Cardiac muscle cell (in vitro differentiated cells and primary cell): ENCODE measurements around the gene FOXN3. TPM values are rescaled to one million over a fixed set of nuclear protein-coding genes. Genes with fewer than 3 reads are reported as not detected.

Experiments used
- DNase-seq, 2 donors: peaks; one replicate each; pipeline versions ENCODE4 v3.0.0 to v3.0.0-alpha.2; 2010 to 2017; ENCODE audit warnings: low read depth in 1 of 2, low spot score in 1 of 2
- H3K27ac ChIP-seq: fragments of 200-600 bp; sonication (generic); 2 replicates; pipeline ENCODE4 v1.5.1; 2016
- H3K27me3 ChIP-seq: fragments of 200-600 bp; sonication (generic); 2 replicates; pipeline ENCODE4 v1.6.0; 2016; ENCODE audit warnings: control low read depth
- H3K36me3 ChIP-seq: fragments of 200-600 bp; sonication (generic); 2 replicates; pipeline ENCODE4 v1.5.1; 2016; ENCODE audit warnings: control low read depth
- H3K4me1 ChIP-seq: fragments of 200-600 bp; sonication (generic); 2 replicates; pipeline ENCODE4 v1.8.1; 2017; ENCODE audit warnings: low read depth, mild to moderate bottlenecking, mixed run types
- H3K4me3 ChIP-seq: fragments of 200-600 bp; sonication (generic); 2 replicates; pipeline ENCODE4 v1.5.1; 2016; ENCODE audit warnings: mild to moderate bottlenecking
- H3K9me3 ChIP-seq: fragments of 200-600 bp; sonication (generic); 2 replicates; pipeline ENCODE4 v1.5.1; 2017; ENCODE audit warnings: low read depth, mild to moderate bottlenecking, control low read depth
- CTCF ChIP-seq: IDR thresholded peaks from 2 replicates; pipeline ENCODE4 v1.5.1; 2012; ENCODE audit warnings: low read depth, mild to moderate bottlenecking, low read length
- polyA plus RNA-seq: library from polyadenylated mRNA; unstranded; fragments of >200 nt; fragmentation: Nextera tagmentation; extraction: Ambion mirVana; gene quantifications from 2 replicates; pipeline ENCODE4 v1.2.1, GENCODE V29; 2016
- total RNA-seq: library from RNA; depleted of rRNA; stranded (reverse); fragments of >200 nt; gene quantifications from 2 replicates; pipeline ENCODE4 v1.2.3, GENCODE V29; 2016

The FOXN3 gene
- total and polyA plus RNA-seq, 2 experiments from 2014 or later, result 43.8 to 74.8 TPM

GRCh38 chr14:89342049-89342448 is 75.0 kb downstream of the FOXN3 start:
- Histone ChIP-seq H3K36me3 (no peaks in the 10 kb centered on the region), H3K27ac (no peak overlapping the region), H3K4me3 (no peak overlapping the region), H3K4me1 (peaks cover 9% of the 10 kb centered on the region), H3K27me3 (no peaks in the 10 kb centered on the region), H3K9me3 (no peaks in the 10 kb centered on the region)
- no peak for DNase-seq
- no peak for TF ChIP-seq CTCF

DNA sequence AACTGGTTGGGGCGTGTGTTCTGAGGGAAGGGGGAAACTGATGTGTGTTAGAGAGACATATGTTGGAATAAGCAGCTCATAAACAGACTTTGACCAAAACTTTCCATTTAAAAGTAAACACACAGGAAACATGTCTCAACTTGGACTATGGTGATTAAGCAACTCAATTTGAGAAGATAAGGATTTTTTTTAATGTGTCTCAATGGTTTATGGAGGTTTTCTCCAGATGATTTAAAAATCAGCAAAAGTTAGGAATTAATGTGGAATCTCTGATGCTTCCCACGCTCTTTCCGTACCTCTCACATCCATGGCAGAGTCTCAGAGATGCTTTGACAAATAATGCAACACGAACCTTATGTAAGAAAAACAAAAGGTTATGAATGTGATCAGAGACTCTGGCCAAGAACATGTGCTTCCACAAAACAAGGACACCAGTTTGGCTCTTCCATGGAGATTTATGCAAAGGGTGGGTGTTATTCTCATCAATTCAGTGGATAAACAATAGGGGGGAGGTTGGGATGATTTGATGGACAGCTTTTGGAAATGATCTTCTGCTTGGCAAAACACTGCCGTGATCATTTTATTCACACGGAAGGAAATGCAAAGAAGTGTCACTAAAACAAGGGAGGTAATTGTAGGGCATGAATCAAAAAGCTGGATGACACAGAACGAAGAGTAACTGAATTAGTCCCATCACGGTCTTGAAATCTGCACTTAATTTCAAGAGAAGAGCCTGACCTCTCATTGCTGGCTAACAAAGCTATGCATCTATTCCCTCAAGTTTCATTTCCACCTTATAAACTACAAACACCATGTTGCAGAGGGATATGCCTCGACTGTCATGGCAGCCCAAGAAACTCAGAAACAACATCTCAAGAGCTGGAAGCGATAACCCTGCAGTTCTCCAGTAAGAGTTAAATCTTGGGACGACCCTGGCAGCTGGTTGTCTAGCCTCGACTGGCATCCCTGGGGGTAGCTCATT is 76.5 kb downstream of the FOXN3 start:
- DNase-seq, result peak in 1 of 2 donors; percentile 71
- no peak for TF ChIP-seq CTCF
- Histone ChIP-seq H3K27me3 (no peaks in the 10 kb centered on the region), H3K36me3 (no peaks in the 10 kb centered on the region), H3K4me1 (peaks cover 9% of the 10 kb centered on the region), H3K9me3 (no peaks in the 10 kb centered on the region), H3K27ac (no peak overlapping the region), H3K4me3 (no peak overlapping the region)

DNA sequence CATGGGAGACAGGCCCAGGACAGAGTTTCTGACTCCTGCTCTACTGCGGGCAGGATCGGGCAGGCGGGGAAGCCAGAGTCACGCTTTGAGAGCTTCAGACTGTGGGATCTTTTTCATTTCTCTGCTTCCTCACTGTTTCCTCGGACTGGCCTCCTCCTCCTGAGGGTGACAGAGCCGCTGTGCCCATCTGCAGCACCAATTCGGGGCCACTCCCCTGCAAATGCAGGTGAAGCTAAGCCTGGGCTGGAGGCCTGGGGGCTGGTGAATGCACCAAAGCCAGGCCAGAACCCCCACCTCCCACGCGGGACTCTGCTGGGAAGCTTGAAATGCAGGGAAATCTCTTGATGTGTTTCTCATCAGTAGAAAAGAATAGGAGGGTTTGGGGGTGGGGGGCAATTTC is 77.5 kb downstream of the FOXN3 start:
- H3K4me1 ChIP-seq, result peaks cover 9% of the 10 kb centered on the region
- H3K27ac ChIP-seq, result no peak overlapping the region
- no peak for TF ChIP-seq CTCF

DNA sequence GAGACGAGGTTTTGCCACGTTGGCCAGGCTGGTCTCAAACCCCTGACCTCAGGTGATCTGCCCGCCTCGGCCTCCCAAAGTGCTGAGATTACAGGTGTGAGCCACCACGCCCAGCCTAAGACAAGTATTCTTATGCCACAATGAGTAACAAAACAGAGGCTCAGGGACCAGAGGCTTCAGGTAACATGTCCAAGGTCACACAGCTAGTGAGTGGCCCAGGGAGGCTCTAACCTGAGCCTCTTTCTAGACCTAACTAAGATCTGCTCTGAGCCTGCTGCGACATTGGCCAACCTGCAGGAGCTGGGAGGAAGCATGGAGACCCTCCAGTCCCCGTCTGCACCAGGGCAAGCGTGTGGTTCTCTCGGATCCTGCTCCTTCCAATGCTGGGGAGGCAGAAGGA is 77.9 kb downstream of the FOXN3 start:
- DNase-seq, result no peak
- Histone ChIP-seq H3K27ac (no peak overlapping the region), H3K27me3 (no peaks in the 10 kb centered on the region), H3K36me3 (no peaks in the 10 kb centered on the region), H3K4me3 (no peak overlapping the region), H3K4me1 (peaks cover 9% of the 10 kb centered on the region), H3K9me3 (no peaks in the 10 kb centered on the region)
- TF ChIP-seq CTCF, result no peak

More for the DNA sequence above, 77.5 kb downstream of the FOXN3 start:
- no peak for DNase-seq
- H3K9me3 ChIP-seq, result no peaks in the 10 kb centered on the region
- H3K27me3 ChIP-seq, result no peaks in the 10 kb centered on the region
- no peak overlapping the region for H3K4me3 ChIP-seq
- no peaks in the 10 kb centered on the region for H3K36me3 ChIP-seq

DNA sequence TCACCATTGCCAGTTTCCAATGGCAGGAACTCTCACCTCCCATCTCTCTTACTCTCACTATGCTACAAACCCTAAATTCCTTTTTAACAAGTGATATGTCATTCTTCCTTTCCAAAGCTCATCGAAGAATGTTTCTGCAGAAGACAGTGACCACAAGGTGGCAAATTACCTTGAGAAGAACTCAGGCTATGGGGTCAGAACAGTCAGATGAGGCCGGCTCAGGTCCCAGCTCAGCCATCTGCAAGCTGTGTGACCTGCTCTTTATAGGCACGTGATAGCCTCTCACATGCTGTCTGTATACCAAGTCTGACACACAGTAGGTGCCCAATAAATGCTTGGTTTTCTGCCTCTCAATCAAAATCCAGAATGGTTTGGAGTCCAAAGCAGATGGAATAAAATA is 80.7 kb downstream of the FOXN3 start:
- Histone ChIP-seq H3K36me3 (no peaks in the 10 kb centered on the region), H3K27ac (no peak overlapping the region), H3K4me3 (no peak overlapping the region), H3K4me1 (no peaks in the 10 kb centered on the region), H3K9me3 (no peaks in the 10 kb centered on the region), H3K27me3 (no peaks in the 10 kb centered on the region)
- DNase-seq, result no peak
- no peak for TF ChIP-seq CTCF
